ENCODE data around the gene KRT80.
A peak's percentile ranks its signal among the peaks of the same experiment; 100 is the strongest.

Gene KRT80

GRCh38 chr12:52197371-52198231, 5.8 kb upstream of the KRT80 start:
- Histone ChIP-seq H2BK5ac (ENCODE audit: low read depth, low read length, poor library complexity) (peak overlapping the region; percentile 11), H2BK120ac (ENCODE audit: insufficient read depth, low read length, poor library complexity) (peak overlapping the region; percentile 15), H2AK5ac (ENCODE audit: low read length) (peak overlapping the region; percentile 51), H3K27me3 (ENCODE audit: insufficient read depth, low read length) (no peaks in the 10 kb centered on the region), H3K14ac (ENCODE audit: low read length) (peak overlapping the region; percentile 74), H3K9ac (ENCODE audit: low read length) (no peak overlapping the region), H3K18ac (ENCODE audit: low read length) (no peak overlapping the region), H4K91ac (ENCODE audit: low read depth, low read length) (peak overlapping the region; percentile 94), H3K36me3 (ENCODE audit: control insufficient read depth in 1 of 2, insufficient read depth in 2 of 2, low read length in 2 of 2) (no peaks in the 10 kb centered on the region), H2AFZ (ENCODE audit: insufficient read depth, low read length, poor library complexity) (no peak overlapping the region), H3K4me1 (ENCODE audit: control insufficient read depth in 1 of 2, insufficient read depth in 2 of 2, low read length in 2 of 2) (peaks cover 64 to 66% of the 10 kb centered on the region in 2 experiments), H4K12ac (ENCODE audit: low read depth, low read length) (no peak overlapping the region), H3K4ac (ENCODE audit: low read depth, low read length) (no peak overlapping the region), H3K79me1 (ENCODE audit: low read length) (peaks cover 68% of the 10 kb centered on the region), H3K79me2 (ENCODE audit: control insufficient read depth, insufficient read depth, low read length, poor library complexity) (peaks cover 12% of the 10 kb centered on the region), H3K4me2 (ENCODE audit: low read length) (no peak overlapping the region), H3K9me3 (ENCODE audit: insufficient read depth, low read depth, low read length) (no peaks in the 10 kb centered on the region), H2BK12ac (ENCODE audit: low read length) (peak overlapping the region; percentile 85), H3K23ac (ENCODE audit: low read length) (no peak overlapping the region), H4K8ac (ENCODE audit: low read depth, low read length) (peak overlapping the region; percentile 10), H3K4me3 (ENCODE audit: low read depth, low read length) (no peak overlapping the region), H3K27ac (ENCODE audit: low read depth, low read length) (no peak overlapping the region)
- WGBS (ENCODE audit: extremely low coverage, insufficient coverage, insufficient read length), result no CpG with 5 or more reads among the region's 11 CpGs
- peak in 1 of 2 donors; percentile 11 for DNase-seq

GRCh38 chr12:52195065-52195730, 3.4 kb upstream of the KRT80 start:
- no CpG with 5 or more reads among the region's 8 CpGs for WGBS (ENCODE audit: extremely low coverage, insufficient coverage, insufficient read length)
- peak; percentile 53 to 58 for DNase-seq
- no peak overlapping the region for H3K23ac ChIP-seq (ENCODE audit: low read length)
- peak overlapping the region; percentile 10 for H4K12ac ChIP-seq (ENCODE audit: low read depth, low read length)
- H3K79me1 ChIP-seq (ENCODE audit: low read length), result peaks cover 65% of the 10 kb centered on the region
- H3K9me3 ChIP-seq (ENCODE audit: insufficient read depth, low read depth, low read length), result no peaks in the 10 kb centered on the region
- peaks cover 17% of the 10 kb centered on the region for H3K79me2 ChIP-seq (ENCODE audit: control insufficient read depth, insufficient read depth, low read length, poor library complexity)
- H3K36me3 ChIP-seq (ENCODE audit: control insufficient read depth in 1 of 2, insufficient read depth in 2 of 2, low read length in 2 of 2), result no peaks in the 10 kb centered on the region
- peak overlapping the region; percentile 79 for H3K18ac ChIP-seq (ENCODE audit: low read length)
- no peak overlapping the region for H3K4me3 ChIP-seq (ENCODE audit: low read depth, low read length)
- no peak overlapping the region for H3K4me2 ChIP-seq (ENCODE audit: low read length)
- H4K8ac ChIP-seq (ENCODE audit: low read depth, low read length), result peak overlapping the region; percentile 72
- peak overlapping the region; percentile 90 for H2AK5ac ChIP-seq (ENCODE audit: low read length)
- no peak overlapping the region for H2AFZ ChIP-seq (ENCODE audit: insufficient read depth, low read length, poor library complexity)
- H3K27ac ChIP-seq (ENCODE audit: low read depth, low read length), result peak overlapping the region; percentile 96
- H3K9ac ChIP-seq (ENCODE audit: low read length), result no peak overlapping the region
- peak overlapping the region; percentile 97 for H2BK12ac ChIP-seq (ENCODE audit: low read length)
- no peaks in the 10 kb centered on the region for H3K27me3 ChIP-seq (ENCODE audit: insufficient read depth, low read length)
- peak overlapping the region; percentile 95 for H3K14ac ChIP-seq (ENCODE audit: low read length)
- H4K91ac ChIP-seq (ENCODE audit: low read depth, low read length), result peak overlapping the region; percentile 98
- peaks cover 64 to 67% of the 10 kb centered on the region in 2 experiments for H3K4me1 ChIP-seq (ENCODE audit: control insufficient read depth in 1 of 2, insufficient read depth in 2 of 2, low read length in 2 of 2)
- H3K4ac ChIP-seq (ENCODE audit: low read depth, low read length), result peak overlapping the region; percentile 51
- peak overlapping the region; percentile 95 for H2BK5ac ChIP-seq (ENCODE audit: low read depth, low read length, poor library complexity)
- peak overlapping the region; percentile 98 for H2BK120ac ChIP-seq (ENCODE audit: insufficient read depth, low read length, poor library complexity)

DNA sequence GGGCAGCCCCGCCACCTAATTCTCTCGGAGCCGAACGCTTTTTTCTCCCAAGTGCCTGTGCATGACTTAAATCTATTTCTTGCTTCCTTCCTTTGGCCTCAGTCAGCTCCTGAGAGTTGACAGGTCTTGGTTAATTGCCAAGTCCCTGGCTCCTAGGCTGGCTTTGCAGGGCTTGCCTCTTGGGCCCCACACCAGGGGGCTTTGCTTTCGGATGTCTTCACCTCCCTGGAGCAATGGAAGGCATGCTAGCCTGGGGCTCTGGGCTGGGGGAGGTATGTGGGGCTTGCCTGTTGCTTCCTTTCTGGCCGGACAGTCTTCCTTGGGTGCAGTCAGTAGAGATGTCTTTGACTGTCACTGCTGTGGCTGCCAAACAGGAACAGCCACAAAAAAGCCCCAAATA, 2.2 kb upstream of the KRT80 start:
- H3K27me3 ChIP-seq (ENCODE audit: insufficient read depth, low read length), result no peaks in the 10 kb centered on the region
- H3K79me1 ChIP-seq (ENCODE audit: low read length), result peaks cover 55% of the 10 kb centered on the region
- H3K14ac ChIP-seq (ENCODE audit: low read length), result peak overlapping the region; percentile 95
- no peak overlapping the region for H2AK5ac ChIP-seq (ENCODE audit: low read length)
- peak overlapping the region; percentile 85 for H4K8ac ChIP-seq (ENCODE audit: low read depth, low read length)
- peak overlapping the region; percentile 97 for H2BK12ac ChIP-seq (ENCODE audit: low read length)
- peak overlapping the region; percentile 98 for H4K91ac ChIP-seq (ENCODE audit: low read depth, low read length)
- H3K23ac ChIP-seq (ENCODE audit: low read length), result no peak overlapping the region
- peak overlapping the region; percentile 96 for H3K27ac ChIP-seq (ENCODE audit: low read depth, low read length)
- peak overlapping the region; percentile 98 for H2BK120ac ChIP-seq (ENCODE audit: insufficient read depth, low read length, poor library complexity)
- H3K18ac ChIP-seq (ENCODE audit: low read length), result peak overlapping the region; percentile 14
- no peak overlapping the region for H3K4me2 ChIP-seq (ENCODE audit: low read length)
- H3K9me3 ChIP-seq (ENCODE audit: insufficient read depth, low read depth, low read length), result no peaks in the 10 kb centered on the region
- H3K9ac ChIP-seq (ENCODE audit: low read length), result no peak overlapping the region
- peak overlapping the region; percentile 95 for H2BK5ac ChIP-seq (ENCODE audit: low read depth, low read length, poor library complexity)
- no CpG with 5 or more reads among the region's 6 CpGs for WGBS (ENCODE audit: extremely low coverage, insufficient coverage, insufficient read length)
- H3K79me2 ChIP-seq (ENCODE audit: control insufficient read depth, insufficient read depth, low read length, poor library complexity), result peaks cover 17% of the 10 kb centered on the region
- H2AFZ ChIP-seq (ENCODE audit: insufficient read depth, low read length, poor library complexity), result no peak overlapping the region
- H3K4ac ChIP-seq (ENCODE audit: low read depth, low read length), result no peak overlapping the region
- H3K4me3 ChIP-seq (ENCODE audit: low read depth, low read length), result no peak overlapping the region
- H3K4me1 ChIP-seq (ENCODE audit: control insufficient read depth in 1 of 2, insufficient read depth in 2 of 2, low read length in 2 of 2), result peaks cover 59 to 61% of the 10 kb centered on the region in 2 experiments
- no peak overlapping the region for H4K12ac ChIP-seq (ENCODE audit: low read depth, low read length)
- DNase-seq, result peak; percentile 55 to 63
- H3K36me3 ChIP-seq (ENCODE audit: control insufficient read depth in 1 of 2, insufficient read depth in 2 of 2, low read length in 2 of 2), result no peaks in the 10 kb centered on the region

DNA sequence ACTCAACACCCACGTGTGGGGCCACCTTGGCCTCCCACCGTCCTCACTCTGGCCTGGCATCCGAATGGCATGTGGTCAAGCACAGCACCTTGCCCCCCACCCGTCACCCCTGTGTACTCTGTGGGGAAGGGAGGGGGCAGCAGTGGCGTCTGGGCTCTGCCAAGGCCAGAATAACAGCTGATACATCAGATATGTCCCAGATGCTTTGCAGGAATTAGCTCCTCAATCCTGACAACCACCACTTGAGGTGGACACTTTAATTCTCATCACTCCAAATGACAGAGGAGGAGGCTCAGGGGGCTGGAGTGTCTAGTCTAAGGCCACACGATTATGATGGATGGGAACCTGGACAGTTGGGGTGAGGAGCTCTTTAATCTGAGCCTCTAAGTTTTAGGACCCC, 1.7 kb upstream of the KRT80 start:
- Histone ChIP-seq H3K4me2 (ENCODE audit: low read length) (no peak overlapping the region), H3K36me3 (ENCODE audit: control insufficient read depth in 1 of 2, insufficient read depth in 2 of 2, low read length in 2 of 2) (no peaks in the 10 kb centered on the region), H3K27me3 (ENCODE audit: insufficient read depth, low read length) (no peaks in the 10 kb centered on the region), H3K27ac (ENCODE audit: low read depth, low read length) (peak overlapping the region; percentile 96), H3K14ac (ENCODE audit: low read length) (peak overlapping the region; percentile 95), H2BK5ac (ENCODE audit: low read depth, low read length, poor library complexity) (peak overlapping the region; percentile 92), H2AFZ (ENCODE audit: insufficient read depth, low read length, poor library complexity) (peak overlapping the region; percentile 48), H3K4me1 (ENCODE audit: control insufficient read depth in 1 of 2, insufficient read depth in 2 of 2, low read length in 2 of 2) (peaks cover 55 to 60% of the 10 kb centered on the region in 2 experiments), H3K79me2 (ENCODE audit: control insufficient read depth, insufficient read depth, low read length, poor library complexity) (peaks cover 15% of the 10 kb centered on the region), H4K91ac (ENCODE audit: low read depth, low read length) (peak overlapping the region; percentile 98), H3K23ac (ENCODE audit: low read length) (no peak overlapping the region), H3K4me3 (ENCODE audit: low read depth, low read length) (no peak overlapping the region), H2AK5ac (ENCODE audit: low read length) (peak overlapping the region; percentile 99), H4K8ac (ENCODE audit: low read depth, low read length) (peak overlapping the region; percentile 75), H2BK12ac (ENCODE audit: low read length) (peak overlapping the region; percentile 98), H3K79me1 (ENCODE audit: low read length) (peaks cover 54% of the 10 kb centered on the region), H3K18ac (ENCODE audit: low read length) (peak overlapping the region; percentile 89), H2BK120ac (ENCODE audit: insufficient read depth, low read length, poor library complexity) (peak overlapping the region; percentile 98), H3K9ac (ENCODE audit: low read length) (no peak overlapping the region), H3K9me3 (ENCODE audit: insufficient read depth, low read depth, low read length) (no peaks in the 10 kb centered on the region), H4K12ac (ENCODE audit: low read depth, low read length) (no peak overlapping the region), H3K4ac (ENCODE audit: low read depth, low read length) (peak overlapping the region; percentile 82)
- no peak for DNase-seq
- WGBS (ENCODE audit: extremely low coverage, insufficient coverage, insufficient read length), result no CpG with 5 or more reads among the region's 6 CpGs

All from trophoblast cell (in vitro differentiated cells and primary cell).